Right kidney (tissue), 1 donor: ENCODE measurements around the gene TAF4B.
"Not testable (repeated sequence)": the region's sequence is repeated elsewhere in the genome, so short reads cannot be mapped to it uniquely, and the experiment has no call there.

Experiments used
- DNase-seq: peaks from one replicate; pipeline ENCODE4 v3.0.0-alpha.2; 2016

The TAF4B gene

GRCh38 chr18:26424428-26425147, 198.3 kb downstream of the TAF4B start:
- no peak for DNase-seq

- no peak for DNase-seq
These were observed 198.9 kb downstream of the TAF4B start for GRCh38 chr18:26425148-26425531.

- DNase-seq, result peak; percentile 54
These were observed 203.4 kb downstream of the TAF4B start for GRCh38 chr18:26429535-26430226.

GRCh38 chr18:26432651-26433424, 206.6 kb downstream of the TAF4B start:
- no peak for DNase-seq

- no peak for DNase-seq
These were observed 208.6 kb downstream of the TAF4B start for GRCh38 chr18:26434887-26435286.

- no peak for DNase-seq
These were observed 209.3 kb downstream of the TAF4B start for GRCh38 chr18:26435415-26436095.

GRCh38 chr18:26436176-26437051, 210.2 kb downstream of the TAF4B start:
- no peak for DNase-seq

- DNase-seq, result not testable (repeated sequence)
These were observed 211.4 kb downstream of the TAF4B start for GRCh38 chr18:26437634-26438033.

GRCh38 chr18:26438980-26439379, 212.7 kb downstream of the TAF4B start:
- DNase-seq, result no peak

- DNase-seq, result no peak
These were observed 213.3 kb downstream of the TAF4B start for GRCh38 chr18:26439537-26439936.

- DNase-seq, result no peak
These were observed 214.4 kb downstream of the TAF4B start for GRCh38 chr18:26440644-26441043.
